Fibroblast of skin of right biceps (primary cell): Measurements from ENCODE around the gene IFT43.

Experiments
- DNase-seq: peaks from one replicate; pipeline ENCODE4 v3.0.0-alpha.2; 2013

The IFT43 gene

GRCh38 chr14:75985618-75986438, at the start of gene IFT43:
TSS of gene IFT43 (plus strand) at chr14:75985763. CDS start at chr14:75985787, 24 bp downstream.
- DNase-seq: peak; percentile 78

GRCh38 chr14:75939200-75939599, 46.4 kb upstream of the IFT43 start:
- DNase-seq: no peak

- DNase-seq: peak; percentile 34
Observed at GRCh38 chr14:75941030-75941429, 44.5 kb upstream of the IFT43 start.

GRCh38 chr14:75944607-75945241, 40.8 kb upstream of the IFT43 start:
- DNase-seq: no peak

- DNase-seq: no peak
Observed at GRCh38 chr14:75946785-75947184, 38.8 kb upstream of the IFT43 start.

- no peak for DNase-seq
Observed at GRCh38 chr14:75952489-75952888, 33.1 kb upstream of the IFT43 start.

GRCh38 chr14:75959031-75959430, 26.5 kb upstream of the IFT43 start:
- DNase-seq: no peak

GRCh38 chr14:75960231-75960630, 25.3 kb upstream of the IFT43 start:
- no peak for DNase-seq

- no peak for DNase-seq
Observed at GRCh38 chr14:75961662-75962061, 23.9 kb upstream of the IFT43 start.

- no peak for DNase-seq
Observed at GRCh38 chr14:75967866-75968265, 17.7 kb upstream of the IFT43 start.

- DNase-seq: peak; percentile 81
Observed at GRCh38 chr14:75968456-75968855, 17.1 kb upstream of the IFT43 start.

GRCh38 chr14:75969126-75969525, 16.4 kb upstream of the IFT43 start:
- DNase-seq: no peak

GRCh38 chr14:75969891-75970290, 15.7 kb upstream of the IFT43 start:
- peak; percentile 29 for DNase-seq

- DNase-seq: no peak
Observed at GRCh38 chr14:75970989-75971388, 14.6 kb upstream of the IFT43 start.

GRCh38 chr14:75971509-75971908, 14.1 kb upstream of the IFT43 start:
- DNase-seq: no peak

GRCh38 chr14:75972801-75973421, 12.7 kb upstream of the IFT43 start:
- no peak for DNase-seq

- DNase-seq: peak; percentile 11
Observed at GRCh38 chr14:75976826-75977581, 8.6 kb upstream of the IFT43 start.

- no peak for DNase-seq
Observed at GRCh38 chr14:75977582-75977943, 8.0 kb upstream of the IFT43 start.

GRCh38 chr14:75978249-75978731, 7.3 kb upstream of the IFT43 start:
- no peak for DNase-seq

GRCh38 chr14:75979071-75979571, 6.4 kb upstream of the IFT43 start:
- peak; percentile 49 for DNase-seq

- peak; percentile 11 for DNase-seq
Observed at GRCh38 chr14:75979648-75980565, 5.7 kb upstream of the IFT43 start.

- no peak for DNase-seq
Observed at GRCh38 chr14:75980856-75981255, 4.7 kb upstream of the IFT43 start.
